ENCODE data around the gene TNFSF9.
A peak's percentile ranks its signal among the peaks of the same experiment; 100 is the strongest.
"Not testable (repeated sequence)": the region's sequence is repeated elsewhere in the genome, so short reads cannot be mapped to it uniquely, and the experiment has no call there.

TNFSF9 gene

GRCh38 chr19:6532244-6532999 lies 1.6 kb downstream of the TNFSF9 start:
- no peak for DNase-seq

- no peak for DNase-seq
These were observed 2.1 kb downstream of the TNFSF9 start for GRCh38 chr19:6533000-6533328.

- DNase-seq: no peak
These were observed 3.1 kb downstream of the TNFSF9 start for GRCh38 chr19:6533746-6534418.

- no peak for DNase-seq
These were observed 3.7 kb downstream of the TNFSF9 start for GRCh38 chr19:6534451-6535093.

- DNase-seq: no peak
These were observed 4.8 kb downstream of the TNFSF9 start for GRCh38 chr19:6535558-6536137.

- DNase-seq: no peak
These were observed 8.7 kb downstream of the TNFSF9 start for GRCh38 chr19:6539514-6539913.

- DNase-seq: no peak
These were observed 10.3 kb downstream of the TNFSF9 start for GRCh38 chr19:6540918-6541689.

- DNase-seq: no peak
These were observed 13.1 kb downstream of the TNFSF9 start for GRCh38 chr19:6543866-6544347.

GRCh38 chr19:6550679-6551078 lies 19.9 kb downstream of the TNFSF9 start:
- DNase-seq: not testable (repeated sequence)

GRCh38 chr19:6551091-6551490 lies 20.3 kb downstream of the TNFSF9 start:
- no peak for DNase-seq

- no peak for DNase-seq
These were observed 21.0 kb downstream of the TNFSF9 start for GRCh38 chr19:6551607-6552450.

GRCh38 chr19:6556043-6556449 lies 25.2 kb downstream of the TNFSF9 start:
- DNase-seq: no peak

- peak; percentile 31 for DNase-seq
These were observed 25.8 kb downstream of the TNFSF9 start for GRCh38 chr19:6556480-6557195.

- DNase-seq: not testable (repeated sequence)
These were observed 31.6 kb downstream of the TNFSF9 start for GRCh38 chr19:6562437-6562836.

GRCh38 chr19:6564393-6564792 lies 33.6 kb downstream of the TNFSF9 start:
- DNase-seq: no peak

- DNase-seq: not testable (repeated sequence)
These were observed 35.9 kb downstream of the TNFSF9 start for GRCh38 chr19:6566727-6567126.

GRCh38 chr19:6568010-6568526 lies 37.2 kb downstream of the TNFSF9 start:
- DNase-seq: no peak

GRCh38 chr19:6568816-6569215 lies 38.0 kb downstream of the TNFSF9 start:
- no peak for DNase-seq

GRCh38 chr19:6570764-6571163 lies 39.9 kb downstream of the TNFSF9 start:
- no peak for DNase-seq

GRCh38 chr19:6571167-6571566 lies 40.3 kb downstream of the TNFSF9 start:
- no peak for DNase-seq

GRCh38 chr19:6572217-6572616 lies 41.4 kb downstream of the TNFSF9 start:
- DNase-seq: no peak
